K562 (cell line): ENCODE results near the gene ELAC2. TPM values are rescaled to one million over a fixed set of nuclear protein-coding genes. Genes with fewer than 3 reads are reported as not detected.

Experiments used
- ATAC-seq: fragments of 200-7000 bp; cut with Tn5 transposase; 3 replicates; pipeline ENCODE4 v1.9.1; 2020; ENCODE audit warnings: moderate library complexity
- BruUV-seq: library from RNA; stranded (reverse); fragments of 400-500 nt; replicated peaks from 2 replicates; lab custom pipeline; 2021; lab: Mats Ljungman, UMichigan
- CTCF ChIA-PET: fragments of 300-600 bp; formaldehyde crosslinking; extraction: SDS; loops from one replicate; lab custom pipeline; 2021; ENCODE audit warnings: low intra/inter-chr PET ratio; lab: Yijun Ruan, JAX
- POLR2A ChIA-PET: fragments of 300-600, 350-650 bp; sonication (Branson Sonifier 250); formaldehyde crosslinking; extraction: SDS; loops from one replicate; lab custom pipeline; 2021; ENCODE audit warnings: antibody characterized with exemption, inconsistent platforms; lab: Yijun Ruan, JAX
- DNase-seq, 4 experiments: peaks; one replicate each; pipeline versions ENCODE4 v3.0.0 to v3.0.0-alpha.2; 2011 to 2018; ENCODE audit warnings: low spot score in 3 of 4, mixed read lengths in 3 of 4; ENCODE audit errors: extremely low read depth in 1 of 4
- FAIRE-seq: peaks from 2 replicates; lab custom pipeline; 2011; peaks lifted over from hg19 to GRCh38; lab: Jason Lieb, UNC
- H2AFZ ChIP-seq: 2 replicates; pipeline ENCODE4 v1.6.0; 2011; ENCODE audit warnings: low read depth, low read length, control low read depth, inconsistent platforms
- H3K27ac ChIP-seq: fragments of 200-600 bp; 3 replicates; pipeline ENCODE4 v1.8.0; 2011; ENCODE audit warnings: low read depth, mild to moderate bottlenecking, control low read depth, inconsistent platforms, low read length, moderate library complexity, mixed read lengths; ENCODE audit errors: extremely low read depth
- H3K27me3 ChIP-seq, 2 experiments: fragments of 300-600 bp in 1 of 2; 2 replicates in 1 of 2; 3 replicates in 1 of 2; pipeline versions ENCODE4 v1.6.0 to v1.8.0; 2011; ENCODE audit warnings: inconsistent platforms in 2 of 2, low read length in 2 of 2, mild to moderate bottlenecking in 1 of 2, mixed read lengths in 1 of 2, moderate library complexity in 1 of 2; ENCODE audit not compliant: control insufficient read depth in 2 of 2, insufficient read depth in 2 of 2
- H3K36me3 ChIP-seq: fragments of 300-600 bp; 3 replicates; pipeline ENCODE4 v1.8.0; 2011; ENCODE audit warnings: mild to moderate bottlenecking, low read length, inconsistent platforms; ENCODE audit not compliant: control insufficient read depth, insufficient read depth
- H3K4me1 ChIP-seq, 2 experiments: fragments of 200-600 bp in 1 of 2; replicated peaks in 1 of 2; 2 replicates in 1 of 2; 3 replicates in 1 of 2; pipeline versions ENCODE4 v1.5.1 to v1.8.0; 2011; ENCODE audit warnings: inconsistent platforms in 2 of 2, low read length in 2 of 2, mild to moderate bottlenecking in 1 of 2, mixed read lengths in 1 of 2, moderate library complexity in 1 of 2; ENCODE audit not compliant: control insufficient read depth in 2 of 2, insufficient read depth in 2 of 2
- H3K4me2 ChIP-seq: 2 replicates; pipeline ENCODE4 v1.6.1; 2011; ENCODE audit warnings: low read length, control low read depth, inconsistent platforms, mixed read lengths; ENCODE audit not compliant: insufficient read depth
- H3K4me3 ChIP-seq: fragments of 200-600 bp; sonication (generic), shearing (Covaris generic); 2 replicates; pipeline ENCODE4 v1.5.1; 2016; ENCODE audit warnings: control low read depth, inconsistent platforms
- H3K79me2 ChIP-seq: fragments of 200-600 bp; 3 replicates; pipeline ENCODE4 v1.8.0; 2011; ENCODE audit warnings: low read length, inconsistent platforms; ENCODE audit not compliant: control insufficient read depth, insufficient read depth
- H3K9ac ChIP-seq, 2 experiments: 2 replicates each; pipeline versions ENCODE4 v1.6.0 to v1.6.1; 2011; ENCODE audit warnings: low read depth in 2 of 2, low read length in 2 of 2, control low read depth in 1 of 2, inconsistent platforms in 1 of 2, mild to moderate bottlenecking in 1 of 2, mixed read lengths in 1 of 2; ENCODE audit not compliant: insufficient read depth in 1 of 2
- H3K9me1 ChIP-seq: one replicate; pipeline ENCODE4 v1.6.0; 2011; ENCODE audit warnings: inconsistent platforms, mild to moderate bottlenecking, low read length, moderate library complexity; ENCODE audit not compliant: control insufficient read depth, insufficient read depth
- H3K9me3 ChIP-seq: replicated peaks from 2 replicates; pipeline ENCODE4 v1.5.1; 2011; ENCODE audit warnings: low read depth, low read length, inconsistent platforms; ENCODE audit not compliant: control insufficient read depth, insufficient read depth
- H4K20me1 ChIP-seq: replicated peaks from 2 replicates; pipeline ENCODE4 v1.6.1; 2011; ENCODE audit warnings: low read length, inconsistent platforms, mixed read lengths; ENCODE audit not compliant: control insufficient read depth, insufficient read depth
- COPS2 ChIP-seq: fragments of 450-650 bp; conservative IDR thresholded peaks from 2 replicates; pipeline ENCODE4 v1.6.1; 2016; ENCODE audit warnings: mild to moderate bottlenecking, moderate library complexity
- KDM1A ChIP-seq, 2 experiments: fragments of 450-650 bp; IDR thresholded peaks; 2 replicates each; pipeline ENCODE4 v1.6.1; 2016; ENCODE audit warnings: mild to moderate bottlenecking in 2 of 2
- KLF13 ChIP-seq: fragments of 450-650 bp; IDR thresholded peaks from 2 replicates; pipeline ENCODE4 v1.6.1; 2016; ENCODE audit warnings: missing genetic modification characterization, low read depth, mild to moderate bottlenecking, missing compliant biosample characterization, moderate library complexity, borderline replicate concordance
- MAX ChIP-seq: sonication (generic); formaldehyde crosslinking; IDR thresholded peaks from 2 replicates; pipeline ENCODE4 v1.9.0; 2022; ENCODE audit warnings: mild to moderate bottlenecking, missing genetic modification reagents
- PCBP1 ChIP-seq: fragments of 200-400 bp; formaldehyde crosslinking; IDR thresholded peaks from 2 replicates; pipeline ENCODE4 v1.6.1; 2018; ENCODE audit warnings: mild to moderate bottlenecking, low read depth, low read length; ENCODE audit not compliant: poor library complexity, severe bottlenecking
- PML ChIP-seq: IDR thresholded peaks from 2 replicates; pipeline ENCODE4 v1.6.1; 2012; ENCODE audit warnings: low read length, inconsistent platforms
- TGIF2 ChIP-seq: sonication (generic); formaldehyde crosslinking; IDR thresholded peaks from 2 replicates; pipeline ENCODE4 v1.8.1; 2022; ENCODE audit warnings: mild to moderate bottlenecking, missing genetic modification reagents, moderate library complexity
- ZNF780A ChIP-seq: fragments of 250-450 bp; sonication (Bioruptor Pico); IDR thresholded peaks from 2 replicates; pipeline ENCODE4 v1.5.0; 2021; ENCODE audit warnings: mild to moderate bottlenecking
- WGBS: fragments of 100-300 bp; shearing (Covaris generic); methylation state at CpG from one replicate; pipeline ENCODE4 v1.1.6; 2016; ENCODE audit warnings: low coverage, mixed read lengths; ENCODE audit not compliant: insufficient coverage; ENCODE audit errors: missing lambda C conversion rate; 5-methylcytosine and 5-hydroxymethylcytosine counted together
- in situ Hi-C: fragments of 300-500 bp; cut with MboI; formaldehyde crosslinking; loops from 4 replicates; pipeline ENCODE4 v1.15.0; 2018; ENCODE audit warnings: inconsistent platforms, mixed read lengths
- intact Hi-C: fragments of 100-400 bp; cut with micrococcal nuclease; formaldehyde crosslinking; loops from 2 replicates; pipeline ENCODE4 v1.14.2; 2022
- polyA plus RNA-seq, 8 experiments: library from polyadenylated mRNA; depleted of rRNA in 4 of 8; stranded (reverse) in 5 of 8; unstranded in 3 of 8; fragments of >200 nt; fragmentation: Nextera tagmentation in 2 of 8; fragmentation: Illumina TruSeq in 1 of 8; extraction: Ambion mirVana in 2 of 8; extraction: Trizol in 1 of 8; gene quantifications; 2 replicates each; pipeline versions ENCODE4 v1.2.1 to v1.2.3, GENCODE V29; 2011 to 2014; ENCODE audit warnings: inconsistent platforms in 1 of 8, missing spikeins in 1 of 8
- total RNA-seq, 7 experiments: library from RNA; depleted of rRNA in 6 of 7; stranded (reverse); fragments of >200 nt in 6 of 7; fragmentation: Illumina TruSeq in 2 of 7; extraction: Trizol in 2 of 7; gene quantifications; 2 replicates each; pipeline versions ENCODE4 v1.2.1 to v1.2.3, GENCODE V29; 2011 to 2021; ENCODE audit warnings: low replicate concordance in 1 of 7

Gene ELAC2
- total and polyA plus RNA-seq, 9 of the 15 experiments (the other 6 are each of a cell fraction or from before 2014, with no cell fraction given) = 4.5 to 129 (median 70.6) TPM

- no peak overlapping the region for H3K4me3 ChIP-seq
- no peaks in the 10 kb centered on the region for H3K79me2 ChIP-seq
- H4K20me1 ChIP-seq = no peaks in the 10 kb centered on the region
- no peak for TF ChIP-seq PCBP1
- TF ChIP-seq KLF13 (tag) = no peak
- no peak for TF ChIP-seq KDM1A (IDR thresholded peaks at IDR 0.05)
- TF ChIP-seq PML = no peak
- no peak for TF ChIP-seq TGIF2 (CRISPR knock-in tag)
- no peak for TF ChIP-seq MAX (CRISPR knock-in tag)
- TF ChIP-seq ZNF780A (CRISPR knock-in tag) = no peak
- TF ChIP-seq COPS2 = no peak
- TF ChIP-seq, all 486 proteins: peak for 0
- intact Hi-C loops = no loop called here
- H3K9ac ChIP-seq = no peak overlapping the region
- no peaks in the 10 kb centered on the region for H3K9me1 ChIP-seq
- no peak overlapping the region for H3K27ac ChIP-seq
- CTCF ChIA-PET = no interaction called here
- H3K4me2 ChIP-seq = no peak overlapping the region
- H3K9me3 ChIP-seq = no peaks in the 10 kb centered on the region
- FAIRE-seq = no peak
- no TSS peak for BruUV-seq
- peaks cover 78% of the 10 kb centered on the region; the same call in 2 of the 3 replicates for H3K36me3 ChIP-seq
- no peak overlapping the region for H2AFZ ChIP-seq
- no peaks in the 10 kb centered on the region; a peak in 1 of 5 replicates for H3K4me1 ChIP-seq
- in situ Hi-C loops = no loop called here
- no peak for ATAC-seq
- 100% methylated on average over 4 of the region's 14 CpGs for WGBS
- POLR2A ChIA-PET = no interaction called here
- no peak for DNase-seq
- H3K27me3 ChIP-seq = no peaks in the 10 kb centered on the region
These were observed 24.2 kb downstream of the ELAC2 start for GRCh38 chr17:12993631-12994030.
